GM21360 (cell line): ENCODE results near the gene MCTP1.
"Not testable (repeated sequence)": the region's sequence is repeated elsewhere in the genome, so short reads cannot be mapped to it uniquely, and the experiment has no call there.

ENCODE experiments used
- ATAC-seq: cut with Tn5 transposase; IDR thresholded peaks from one replicate; pipeline ENCODE4 v1.9.1; 2021; ENCODE audit warnings: mild to moderate bottlenecking, moderate library complexity; ENCODE audit not compliant: unreplicated experiment

MCTP1 gene

DNA sequence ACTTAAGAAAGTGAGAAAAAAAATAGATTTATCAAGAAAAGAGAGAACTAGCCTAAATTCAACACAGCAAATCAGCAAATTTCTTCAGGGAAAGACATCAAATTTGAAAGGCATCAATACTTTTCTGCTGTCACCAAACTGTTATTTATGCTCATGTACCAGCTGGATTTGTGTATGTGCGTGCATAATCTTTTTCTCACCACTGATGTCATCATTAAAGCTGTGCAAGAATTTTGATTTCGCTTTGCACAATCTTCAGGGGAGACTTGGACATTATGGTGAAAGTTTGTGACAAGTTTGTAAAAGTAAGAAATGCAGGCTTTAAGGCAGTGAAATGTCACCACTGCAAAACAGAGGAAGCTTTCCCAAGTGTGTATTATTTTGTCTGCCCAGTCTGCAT, 451.0 kb downstream of the MCTP1 start:
- no peak for ATAC-seq

DNA sequence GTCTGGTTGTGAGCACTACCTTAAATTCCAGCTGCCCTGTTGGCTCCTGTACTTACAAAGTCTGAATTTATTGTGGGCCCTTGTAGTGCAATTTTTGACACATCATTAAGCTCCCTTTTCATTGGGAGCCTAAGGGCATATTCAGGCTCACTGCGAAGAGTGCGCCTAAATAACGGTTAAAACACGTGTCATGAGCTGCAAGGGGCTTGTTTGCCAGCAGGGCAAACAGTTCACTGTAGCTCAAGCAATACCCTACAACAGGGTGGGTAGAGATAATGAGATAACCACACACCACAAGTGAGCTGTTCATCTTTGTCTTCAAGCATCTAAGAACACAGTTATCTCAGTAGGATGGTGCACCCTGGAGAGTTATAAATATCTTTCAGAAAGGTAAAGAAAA, 452.2 kb downstream of the MCTP1 start:
- ATAC-seq, result no peak

DNA sequence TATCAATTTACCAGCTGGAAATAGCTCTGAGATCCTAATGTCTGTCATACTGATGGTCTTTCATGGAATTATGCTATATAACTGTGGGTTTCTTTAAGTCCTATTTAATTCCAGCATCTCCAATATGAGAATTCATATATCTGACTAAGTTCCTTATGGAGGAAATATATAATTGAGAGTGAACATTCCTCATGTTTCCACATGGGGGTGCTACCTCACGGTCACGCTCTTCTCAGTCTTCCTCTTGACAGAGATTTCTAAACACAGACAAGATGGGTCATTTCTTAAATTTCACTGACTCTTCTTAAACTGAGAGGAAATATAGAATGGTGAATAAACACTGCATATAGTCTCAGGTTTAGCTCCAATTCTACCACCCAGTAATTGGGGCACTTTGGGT, 454.4 kb downstream of the MCTP1 start:
- peak; percentile 63 for ATAC-seq

DNA sequence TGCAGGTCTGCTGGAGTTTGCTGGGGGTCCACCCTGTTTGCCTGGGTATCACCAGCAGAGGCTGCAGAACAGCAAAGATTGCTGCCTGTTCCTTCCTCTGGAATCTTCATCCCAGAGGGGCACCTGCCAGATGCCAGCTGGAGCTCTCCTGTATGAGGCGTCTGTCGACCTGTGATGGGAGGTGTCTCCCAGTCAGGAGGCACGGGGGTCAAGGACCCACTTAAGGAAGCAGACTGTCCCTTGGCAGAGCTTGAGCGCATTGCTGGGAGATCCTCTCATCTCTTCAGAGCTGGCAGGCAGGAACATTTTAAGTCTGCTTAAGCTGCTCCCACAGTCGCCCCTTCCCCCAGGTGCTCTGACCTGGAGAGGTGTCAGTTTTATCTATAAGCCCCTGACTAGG, 456.7 kb downstream of the MCTP1 start:
- not testable (repeated sequence) for ATAC-seq

DNA sequence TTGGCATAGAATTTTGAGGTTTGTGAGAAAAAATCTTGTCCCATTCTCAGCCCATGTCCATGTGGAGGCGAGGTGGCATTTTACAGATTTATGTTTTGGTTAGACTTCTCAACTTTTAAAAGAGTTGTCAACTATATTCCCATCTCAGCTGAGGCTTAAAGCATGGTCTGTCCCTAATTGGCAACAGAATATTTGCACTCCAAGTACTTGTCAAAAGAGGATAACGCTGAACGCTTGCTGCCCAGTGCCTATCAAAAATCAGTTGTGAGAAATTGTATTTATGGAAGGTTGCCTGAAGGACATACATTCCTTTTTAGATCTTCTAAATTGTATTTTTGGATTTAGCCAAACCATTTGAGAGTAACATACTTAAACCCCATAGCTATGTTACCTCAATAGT, 464.4 kb downstream of the MCTP1 start:
- no peak for ATAC-seq

DNA sequence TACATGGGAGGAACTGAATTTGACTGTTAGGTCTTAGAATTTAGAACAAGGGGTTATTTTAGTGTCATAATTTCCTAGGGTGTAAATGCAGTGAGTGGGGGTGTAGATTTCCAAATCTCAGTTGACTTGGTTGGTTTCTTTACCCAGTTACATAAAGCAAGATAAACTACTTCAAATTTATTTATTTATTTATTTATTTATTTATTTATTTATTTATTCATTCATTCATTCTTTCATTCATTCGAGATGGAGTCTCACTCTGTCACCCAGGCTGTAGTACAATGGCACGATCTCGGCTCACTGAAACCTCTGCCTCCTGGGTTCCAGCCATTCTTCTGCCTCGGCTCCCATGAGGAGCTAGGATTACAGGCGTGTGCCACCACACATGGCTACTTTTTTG, 466.0 kb downstream of the MCTP1 start:
- no peak for ATAC-seq

DNA sequence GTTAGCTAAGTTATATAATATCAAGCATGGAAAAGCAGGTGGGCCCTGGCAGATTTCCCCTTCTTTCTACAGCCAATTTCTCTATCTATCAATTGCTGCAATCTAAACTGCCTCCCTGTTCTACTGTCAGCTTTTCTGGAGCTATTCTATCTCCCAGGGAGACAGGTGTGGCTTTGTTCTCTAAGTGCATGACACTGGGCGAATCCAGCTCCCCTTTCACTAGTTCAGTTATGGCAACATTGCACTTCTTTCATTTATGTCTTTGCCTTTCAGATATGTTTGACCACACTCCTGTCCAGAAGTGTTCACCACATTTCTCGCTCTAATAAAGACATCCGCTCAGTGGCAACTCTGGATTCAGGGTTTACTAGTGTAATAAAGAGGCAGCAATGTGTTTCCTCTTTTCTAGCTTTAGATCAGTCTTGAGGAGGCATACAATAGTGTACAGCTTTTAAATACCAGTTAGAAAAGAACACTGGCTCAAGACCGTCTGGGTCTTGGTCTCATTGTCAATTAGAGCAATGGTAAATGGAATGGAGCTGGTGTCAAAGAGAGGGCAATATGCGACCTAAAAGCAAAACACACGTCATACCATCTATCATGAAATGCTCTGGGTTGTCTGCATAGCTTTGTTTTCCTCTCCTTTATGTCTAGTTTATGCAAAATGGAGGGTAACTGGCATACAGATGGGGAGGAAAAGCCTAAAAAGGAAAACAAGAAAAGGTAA, 469.4 kb downstream of the MCTP1 start:
- ATAC-seq, result no peak

DNA sequence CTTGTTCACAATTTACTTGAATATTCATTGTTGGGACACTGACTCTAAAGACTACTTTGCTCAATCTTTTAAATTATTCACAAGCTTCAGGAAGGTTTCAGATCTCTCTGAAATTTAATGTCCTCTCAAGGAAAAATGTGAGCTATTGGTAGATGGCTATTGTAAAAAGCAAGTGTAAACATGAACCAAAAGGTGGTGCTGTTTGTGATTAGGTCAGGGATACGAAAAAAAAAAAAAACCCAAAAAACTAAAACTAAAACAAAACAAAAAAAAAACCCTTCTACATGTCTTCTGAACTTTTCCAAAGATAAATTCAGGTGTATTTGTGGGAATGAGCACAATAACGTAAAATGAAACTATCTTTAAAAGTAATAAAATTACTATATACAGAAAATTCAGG, 472.7 kb downstream of the MCTP1 start:
- no peak for ATAC-seq

DNA sequence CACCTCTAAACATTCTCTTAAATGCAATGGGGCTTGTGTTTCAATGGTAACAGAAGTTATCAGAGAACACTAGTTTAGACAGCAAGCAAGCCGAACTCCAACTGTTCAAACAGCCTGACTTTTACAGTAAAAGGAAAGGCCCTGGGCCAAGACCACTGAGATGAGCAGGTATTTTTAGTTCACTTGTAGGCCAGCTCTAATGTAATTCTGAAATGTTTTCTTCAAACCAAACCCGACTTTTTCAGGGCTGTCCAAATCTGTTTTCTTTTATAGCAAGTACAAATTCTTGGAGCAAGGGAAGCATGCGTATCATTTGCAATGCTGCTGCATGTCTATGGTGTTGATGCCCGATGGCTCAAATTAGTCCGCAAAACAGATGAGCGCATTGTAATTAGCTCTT, 473.6 kb downstream of the MCTP1 start:
- ATAC-seq, result no peak

DNA sequence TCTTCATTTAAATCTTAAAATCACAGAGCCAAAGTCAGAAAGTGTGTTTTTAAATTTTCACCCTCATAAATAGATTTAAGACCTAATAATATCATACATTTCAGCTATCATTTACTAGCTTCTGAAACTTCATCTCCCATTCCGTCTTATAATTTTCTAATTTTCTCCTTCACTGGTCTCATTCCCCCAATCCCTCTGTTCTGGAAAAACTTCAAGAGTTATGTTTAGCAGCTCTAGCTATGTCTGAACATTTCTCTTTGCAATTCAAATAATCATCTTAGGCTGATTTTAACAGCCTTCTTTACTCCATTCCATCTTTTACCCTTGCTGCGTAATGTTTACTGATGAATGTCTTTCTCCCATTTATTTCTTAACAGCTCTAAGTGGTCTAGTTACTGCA, 474.0 kb downstream of the MCTP1 start:
- no peak for ATAC-seq

DNA sequence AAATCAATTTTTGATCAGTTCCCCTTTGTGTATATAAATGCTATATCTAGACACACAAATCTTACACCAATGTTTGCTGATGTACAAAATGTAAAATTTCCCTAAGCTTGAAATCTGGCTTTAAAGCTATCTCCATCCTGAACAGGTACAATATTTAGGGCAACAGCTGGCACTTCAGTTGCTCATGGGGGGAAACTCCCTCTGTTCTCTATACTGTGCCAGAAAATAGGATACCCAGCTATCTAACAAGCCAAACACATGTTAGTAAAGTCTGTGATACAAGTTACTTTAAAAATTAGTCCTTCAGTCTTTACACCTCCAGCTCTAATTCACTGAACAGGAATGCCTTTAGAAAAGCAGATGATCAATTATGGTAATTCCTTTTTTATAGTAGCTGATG, 474.6 kb downstream of the MCTP1 start:
- ATAC-seq, result no peak

DNA sequence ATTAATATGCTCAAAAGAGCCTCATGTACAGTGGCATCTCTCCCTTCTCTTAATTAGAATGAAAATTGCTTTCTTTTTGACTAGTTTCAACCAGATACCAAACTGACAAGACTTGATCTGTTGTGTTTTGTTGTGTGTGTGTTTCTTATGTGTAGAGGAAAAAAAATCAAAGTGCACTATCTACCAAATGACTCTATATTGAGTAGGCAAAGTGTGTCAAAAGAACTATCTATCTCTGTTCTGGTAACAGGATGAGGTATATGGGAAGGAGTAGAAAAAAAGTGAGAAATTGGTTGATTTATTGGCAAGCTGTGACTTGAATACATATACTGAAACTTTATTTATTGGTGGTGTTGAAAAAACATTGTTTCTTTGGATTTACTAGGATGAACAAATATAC, 476.4 kb downstream of the MCTP1 start:
- no peak for ATAC-seq

DNA sequence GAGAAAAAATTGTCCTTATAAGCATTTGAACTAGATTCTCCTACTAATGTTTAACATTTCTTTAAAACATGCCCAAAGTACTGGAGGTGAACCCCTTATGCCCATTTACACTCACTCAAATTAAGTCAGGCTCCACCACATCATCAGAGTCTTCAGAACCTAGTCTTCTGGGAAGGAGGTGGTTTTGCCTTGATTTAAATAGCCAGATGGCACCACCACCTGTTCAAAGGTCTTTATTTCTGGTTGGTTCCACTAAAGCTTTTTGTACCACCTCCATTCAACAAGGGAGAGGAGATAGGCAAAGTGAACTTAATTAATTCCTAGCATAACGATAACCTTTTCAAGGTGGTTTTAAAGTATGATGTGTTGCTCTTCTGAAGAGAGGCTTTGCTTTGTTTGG, 476.9 kb downstream of the MCTP1 start:
- no peak for ATAC-seq

DNA sequence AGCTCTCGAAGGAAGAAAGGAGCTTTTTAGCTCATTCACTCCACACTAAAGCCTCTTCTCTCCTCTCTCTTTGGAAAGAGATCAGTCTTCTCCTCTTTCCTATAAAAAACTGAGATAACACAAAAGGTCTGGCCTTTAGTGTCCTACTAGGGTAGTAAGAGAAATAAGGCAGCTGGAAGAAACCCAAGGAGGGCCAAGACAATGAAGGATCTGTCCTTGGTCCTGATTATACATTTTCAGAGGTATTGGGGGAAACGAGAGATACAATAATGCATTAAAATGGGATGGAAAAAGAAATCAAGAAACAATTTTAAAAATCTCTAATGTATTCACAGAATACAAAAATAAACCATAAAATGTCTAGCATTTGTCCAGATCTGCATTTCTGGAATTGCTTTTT, 482.4 kb downstream of the MCTP1 start:
- ATAC-seq, result no peak

DNA sequence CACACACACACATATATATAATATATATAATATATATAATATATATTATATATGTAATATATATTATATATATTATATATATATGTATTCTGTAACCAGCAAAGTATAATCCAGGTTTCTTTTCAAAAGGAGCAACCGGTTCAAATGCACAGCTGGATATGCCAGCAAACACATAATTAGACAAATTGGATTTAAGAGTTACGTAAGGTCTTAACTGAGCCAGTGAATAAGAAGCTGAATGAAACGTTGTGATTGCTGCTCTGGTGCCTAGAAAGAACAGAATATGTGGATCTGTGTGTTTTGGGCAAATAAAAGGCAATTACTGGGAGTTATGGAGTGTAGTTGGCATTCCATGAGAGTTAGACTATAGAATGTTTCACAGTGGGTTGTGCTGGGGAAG, 488.3 kb downstream of the MCTP1 start:
- ATAC-seq, result no peak

DNA sequence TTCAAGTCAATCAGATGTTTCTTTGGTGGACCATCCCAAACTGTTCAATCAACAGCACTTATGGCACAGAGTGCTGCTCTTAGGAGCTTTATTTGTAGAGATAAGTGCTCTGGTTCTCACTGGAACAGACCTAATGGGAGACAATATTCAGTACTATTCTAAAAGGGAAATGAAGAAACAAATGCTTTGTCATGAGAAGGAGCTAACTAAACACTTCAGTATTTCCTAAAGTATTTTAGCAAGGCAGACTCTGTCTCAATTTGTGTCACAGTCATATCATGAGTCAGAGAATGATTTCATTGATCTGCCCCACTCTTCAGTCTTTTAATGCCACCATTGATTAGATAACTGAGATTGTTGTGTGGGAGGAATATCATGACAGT, 491.1 kb downstream of the MCTP1 start:
- ATAC-seq, result peak; percentile 59

DNA sequence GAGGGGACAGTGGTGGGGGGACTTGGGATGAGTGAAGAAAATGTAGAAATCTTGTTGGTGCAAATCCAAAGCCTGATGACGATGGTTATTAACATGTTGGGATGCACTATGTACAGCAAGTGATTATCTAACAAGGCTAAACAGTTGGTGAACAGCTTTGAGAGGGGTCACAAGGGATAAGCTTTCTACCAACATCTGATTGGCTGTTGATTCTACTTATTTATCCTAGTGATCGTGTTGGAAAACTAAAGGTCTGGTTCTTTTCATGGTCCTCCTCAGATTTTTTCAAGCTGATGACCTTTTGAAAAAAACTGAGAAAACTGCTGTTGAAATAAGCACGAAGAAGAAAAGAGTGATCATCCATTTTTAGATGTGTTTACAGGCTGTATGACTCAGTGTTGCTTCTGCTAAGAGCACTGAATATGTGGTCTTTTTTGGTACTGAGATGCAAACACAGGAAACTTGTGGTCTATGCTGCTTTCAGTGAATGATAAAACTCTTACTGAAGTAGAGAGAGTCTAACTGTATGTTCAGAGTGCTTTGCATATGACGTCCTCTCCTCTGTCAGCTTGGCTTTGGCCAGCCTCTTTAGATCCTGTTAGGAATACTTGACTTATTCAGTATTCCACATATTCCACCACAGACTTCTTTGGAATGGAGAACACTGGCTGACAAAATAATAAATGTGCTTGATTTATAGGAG, 491.6 kb downstream of the MCTP1 start:
- ATAC-seq, result peak; percentile 99

DNA sequence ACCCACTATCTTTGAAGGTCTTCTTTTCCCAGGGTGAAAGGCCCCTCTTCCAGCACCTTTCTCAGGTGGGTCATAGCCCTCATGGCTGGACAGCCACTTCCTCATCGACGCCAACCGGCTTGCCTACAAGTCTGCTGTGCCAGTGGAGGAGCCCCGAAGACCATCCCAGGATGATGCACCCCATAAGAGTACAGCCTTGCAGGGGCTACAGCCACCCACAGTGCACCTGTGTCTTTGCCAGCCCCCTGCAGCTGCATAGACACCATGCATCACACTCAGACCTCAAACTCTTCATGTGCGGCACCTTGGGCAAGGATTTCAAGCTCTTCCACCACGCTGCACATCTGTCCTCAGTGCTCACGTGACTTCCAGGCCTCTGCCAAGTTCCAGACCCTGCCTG, 493.1 kb downstream of the MCTP1 start:
- no peak for ATAC-seq

DNA sequence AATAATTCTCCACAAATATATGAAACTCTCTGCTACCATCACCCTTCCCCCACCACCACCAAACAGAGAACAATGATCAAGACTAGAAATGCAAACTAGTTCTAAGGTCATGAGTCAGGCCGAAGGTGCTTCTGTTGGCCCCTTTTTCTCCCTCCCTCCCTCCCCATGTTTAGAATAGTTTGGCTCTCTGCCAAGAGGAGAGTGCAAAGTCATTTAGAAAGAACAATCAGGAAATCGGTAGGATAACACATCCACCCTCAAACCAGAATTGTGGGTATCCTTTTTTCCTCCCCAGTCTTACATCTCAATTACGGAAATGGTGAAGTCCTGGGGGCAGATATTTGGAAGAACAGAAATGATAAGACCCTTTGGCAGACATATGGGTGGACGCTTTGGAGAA, 496.4 kb downstream of the MCTP1 start:
- ATAC-seq, result no peak

DNA sequence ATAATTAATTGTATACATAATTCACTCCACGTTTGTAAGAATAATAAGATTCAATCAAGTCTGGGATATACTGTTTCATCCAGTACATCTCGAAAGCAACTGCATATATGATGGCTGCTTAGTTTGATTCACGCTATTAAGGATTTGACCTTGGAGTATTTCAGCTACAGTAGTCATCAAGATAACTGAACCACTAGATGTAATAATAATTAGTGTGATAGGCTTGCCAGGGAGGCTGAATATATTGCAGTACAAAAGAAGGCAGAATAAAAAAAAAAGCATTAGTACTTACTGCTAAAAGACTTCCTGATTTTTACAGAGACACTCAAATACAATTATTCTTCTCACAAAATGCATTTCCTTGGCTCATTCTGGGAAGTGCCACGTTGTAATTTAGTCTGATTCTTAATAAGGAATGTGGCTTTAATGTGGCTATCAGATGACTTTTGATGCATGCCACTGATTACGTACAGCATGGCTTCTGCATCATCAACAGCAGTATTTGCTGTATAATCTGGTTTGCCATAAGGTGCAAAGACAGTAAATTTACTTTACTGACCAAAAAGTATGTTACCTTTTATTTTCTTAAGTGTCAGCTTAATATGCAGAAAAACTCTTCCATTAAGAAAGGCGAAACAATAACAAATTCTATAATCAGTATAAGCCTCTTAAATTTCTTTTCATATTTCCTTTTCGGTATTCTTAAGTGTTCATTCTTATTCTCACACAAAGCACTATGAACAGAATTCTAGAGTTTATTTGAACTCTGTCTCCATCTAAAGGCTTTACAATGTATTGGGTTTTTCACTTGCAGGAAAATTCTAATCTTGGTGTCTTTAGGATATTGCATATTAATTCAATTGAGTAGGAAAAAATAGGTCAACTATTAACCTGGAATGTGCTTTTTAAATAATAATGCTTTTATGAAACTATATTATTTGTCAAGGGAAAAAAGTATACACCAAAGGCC, 500.1 kb downstream of the MCTP1 start:
- no peak for ATAC-seq

DNA sequence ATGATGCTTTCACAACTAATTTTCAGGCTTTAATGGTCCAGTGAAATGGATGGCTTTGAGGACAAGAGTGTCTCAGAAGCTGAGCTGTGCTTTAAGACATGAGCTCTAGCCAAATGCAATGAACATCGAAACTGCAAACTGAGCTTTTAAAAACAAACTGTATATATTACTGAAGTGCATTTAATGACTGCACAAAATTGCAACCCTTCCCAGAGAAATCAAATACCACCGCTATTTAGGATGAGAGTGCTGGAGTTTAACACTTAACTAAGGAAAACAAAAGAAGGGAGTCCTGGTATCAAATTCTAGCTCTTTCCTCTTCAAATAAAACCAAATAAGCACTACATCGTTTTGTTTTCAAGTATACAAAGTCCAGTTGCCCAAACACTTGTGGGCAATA, 502.5 kb downstream of the MCTP1 start:
- ATAC-seq, result no peak

DNA sequence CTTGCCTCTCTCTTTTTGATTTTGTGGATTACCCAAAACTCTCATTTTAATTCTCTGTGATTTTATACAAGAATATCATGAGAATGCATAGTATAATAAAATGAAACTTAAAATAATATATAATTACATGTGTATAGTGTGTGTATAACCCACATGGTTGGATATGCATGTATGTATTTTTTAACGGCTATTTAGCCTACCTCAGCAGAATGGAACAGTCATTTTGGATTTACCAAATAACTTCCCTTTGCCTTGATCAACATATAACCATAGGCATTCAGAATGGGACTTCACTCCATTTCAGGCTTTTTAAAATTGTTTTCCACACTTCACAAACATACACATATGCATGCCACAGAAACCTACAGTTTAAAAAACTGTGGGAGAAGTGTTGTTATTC, 505.2 kb downstream of the MCTP1 start:
- no peak for ATAC-seq
